ENCODE measurements around the gene FXR1.
A peak's percentile ranks its signal among the peaks of the same experiment; 100 is the strongest.
"Not testable (repeated sequence)": the region's sequence is repeated elsewhere in the genome, so short reads cannot be mapped to it uniquely, and the experiment has no call there.

Gene FXR1

GRCh38 chr3:180940826-180941225, 28.4 kb downstream of the FXR1 start:
- no peak for FAIRE-seq

GRCh38 chr3:180947761-180948390, 35.4 kb downstream of the FXR1 start:
- no peak for FAIRE-seq

- FAIRE-seq: no peak
Observed at GRCh38 chr3:180959691-180960090, 47.2 kb downstream of the FXR1 start.

GRCh38 chr3:180961087-180961486, 48.6 kb downstream of the FXR1 start:
- FAIRE-seq: no peak

- FAIRE-seq: peak; percentile 51
Observed at GRCh38 chr3:180961552-180961951, 49.1 kb downstream of the FXR1 start.

GRCh38 chr3:180962530-180962929, 50.1 kb downstream of the FXR1 start:
- no peak for FAIRE-seq

GRCh38 chr3:180970931-180971330, 58.5 kb downstream of the FXR1 start:
- FAIRE-seq: peak; percentile 17

GRCh38 chr3:180973543-180973942, 61.1 kb downstream of the FXR1 start:
- FAIRE-seq: peak; percentile 83

- FAIRE-seq: no peak
Observed at GRCh38 chr3:180974286-180974685, 61.8 kb downstream of the FXR1 start.

- FAIRE-seq: no peak
Observed at GRCh38 chr3:180977498-180977897, 65.0 kb downstream of the FXR1 start.

- no peak for FAIRE-seq
Observed at GRCh38 chr3:180979961-180980360, 67.5 kb downstream of the FXR1 start.

- FAIRE-seq: peak; percentile 64
Observed at GRCh38 chr3:180980611-180981010, 68.1 kb downstream of the FXR1 start.

GRCh38 chr3:180981912-180982311, 69.4 kb downstream of the FXR1 start:
- FAIRE-seq: no peak

GRCh38 chr3:180983136-180983535, 70.7 kb downstream of the FXR1 start:
- no peak for FAIRE-seq

- FAIRE-seq: not testable (repeated sequence)
Observed at GRCh38 chr3:180986366-180986765, 73.9 kb downstream of the FXR1 start.

- FAIRE-seq: no peak
Observed at GRCh38 chr3:180987344-180987743, 74.9 kb downstream of the FXR1 start.

GRCh38 chr3:180989291-180990163, 77.1 kb downstream of the FXR1 start, which contains the start of gene DNAJC19:
Gene DNAJC19 (minus strand): TSS chr3:180989736. CDS start chr3:180989602, 134 bp downstream.
- peak; percentile 92 for FAIRE-seq

- FAIRE-seq: no peak
Observed at GRCh38 chr3:180990505-180990904, 78.0 kb downstream of the FXR1 start.

GRCh38 chr3:180996415-180996932, 84.0 kb downstream of the FXR1 start:
- no peak for FAIRE-seq

- not testable (repeated sequence) for FAIRE-seq
Observed at GRCh38 chr3:181002331-181002730, 89.9 kb downstream of the FXR1 start.

GRCh38 chr3:181003469-181003868, 91.0 kb downstream of the FXR1 start:
- not testable (repeated sequence) for FAIRE-seq

GRCh38 chr3:181006541-181006940, 94.1 kb downstream of the FXR1 start:
- no peak for FAIRE-seq

- FAIRE-seq: no peak
Observed at GRCh38 chr3:181007262-181007661, 94.8 kb downstream of the FXR1 start.

GRCh38 chr3:181008796-181009195, 96.3 kb downstream of the FXR1 start:
- no peak for FAIRE-seq

Measured in islet of Langerhans (tissue), 1 donor.